H7 (cell line): ENCODE measurements around the gene FGGY. TPM values are rescaled to one million over a fixed set of nuclear protein-coding genes. Genes with fewer than 3 reads are reported as not detected.

Source experiments
- DNase-seq: peaks from one replicate; pipeline ENCODE4 v3.0.0; 2012
- H3K27me3 ChIP-seq: 2 replicates; pipeline ENCODE4 v1.6.0; 2011; ENCODE audit warnings: mild to moderate bottlenecking, low read length; ENCODE audit not compliant: control insufficient read depth, insufficient read depth
- H3K36me3 ChIP-seq: replicated peaks from 2 replicates; pipeline ENCODE4 v1.5.1; 2011; ENCODE audit warnings: low read length; ENCODE audit not compliant: control insufficient read depth, insufficient read depth
- H3K4me3 ChIP-seq: 2 replicates; pipeline ENCODE4 v1.5.1; 2011; ENCODE audit warnings: low read depth, mild to moderate bottlenecking, control low read depth, low read length, moderate library complexity; ENCODE audit not compliant: insufficient read depth
- total RNA-seq: library from RNA; depleted of rRNA; stranded (reverse); fragments of >200 nt; shearing (Covaris generic); gene quantifications from 2 replicates; pipeline ENCODE4 v1.2.3, GENCODE V29; 2014

FGGY gene
- total RNA-seq, 1 experiment from 2014 or later, result 19.2 TPM

GRCh38 chr1:59390307-59390706 is 93.4 kb downstream of the FGGY start:
- Histone ChIP-seq H3K36me3 (no peaks in the 10 kb centered on the region), H3K27me3 (no peaks in the 10 kb centered on the region), H3K4me3 (no peak overlapping the region)
- no peak for DNase-seq

GRCh38 chr1:59391212-59392179 is 94.6 kb downstream of the FGGY start:
- Histone ChIP-seq H3K4me3 (no peak overlapping the region), H3K36me3 (no peaks in the 10 kb centered on the region), H3K27me3 (no peaks in the 10 kb centered on the region)
- DNase-seq, result no peak

GRCh38 chr1:59393211-59394180 is 96.6 kb downstream of the FGGY start:
- Histone ChIP-seq H3K4me3 (no peak overlapping the region), H3K27me3 (no peaks in the 10 kb centered on the region), H3K36me3 (no peaks in the 10 kb centered on the region)
- no peak for DNase-seq

- no peak for DNase-seq
- Histone ChIP-seq H3K4me3 (no peak overlapping the region), H3K36me3 (no peaks in the 10 kb centered on the region), H3K27me3 (no peaks in the 10 kb centered on the region)
Observed at GRCh38 chr1:59394706-59395425, 98.0 kb downstream of the FGGY start.

- Histone ChIP-seq H3K27me3 (no peaks in the 10 kb centered on the region), H3K4me3 (no peak overlapping the region), H3K36me3 (no peaks in the 10 kb centered on the region)
- DNase-seq, result no peak
Observed at GRCh38 chr1:59396387-59396786, 99.5 kb downstream of the FGGY start.

- Histone ChIP-seq H3K36me3 (no peaks in the 10 kb centered on the region), H3K27me3 (no peaks in the 10 kb centered on the region), H3K4me3 (no peak overlapping the region)
- DNase-seq, result no peak
Observed at GRCh38 chr1:59397139-59397858, 100.4 kb downstream of the FGGY start.

GRCh38 chr1:59399642-59400041 is 102.7 kb downstream of the FGGY start:
- H3K27me3 ChIP-seq, result no peaks in the 10 kb centered on the region
- DNase-seq, result no peak
- H3K4me3 ChIP-seq, result no peak overlapping the region
- H3K36me3 ChIP-seq, result no peaks in the 10 kb centered on the region

GRCh38 chr1:59401581-59401980 is 104.7 kb downstream of the FGGY start:
- H3K36me3 ChIP-seq, result no peaks in the 10 kb centered on the region
- no peak overlapping the region for H3K4me3 ChIP-seq
- H3K27me3 ChIP-seq, result no peaks in the 10 kb centered on the region
- no peak for DNase-seq

- H3K36me3 ChIP-seq, result no peaks in the 10 kb centered on the region
- H3K4me3 ChIP-seq, result no peak overlapping the region
- DNase-seq, result no peak
- H3K27me3 ChIP-seq, result no peaks in the 10 kb centered on the region
Observed at GRCh38 chr1:59404796-59405195, 107.9 kb downstream of the FGGY start.

GRCh38 chr1:59406437-59407164 is 109.7 kb downstream of the FGGY start:
- no peak for DNase-seq
- no peaks in the 10 kb centered on the region for H3K27me3 ChIP-seq

GRCh38 chr1:59408608-59409240 is 111.8 kb downstream of the FGGY start:
- no peaks in the 10 kb centered on the region for H3K27me3 ChIP-seq

More at GRCh38 chr1:59406437-59407164, 109.7 kb downstream of the FGGY start:
- Histone ChIP-seq H3K4me3 (no peak overlapping the region), H3K36me3 (no peaks in the 10 kb centered on the region)

GRCh38 chr1:59409549-59409948 is 112.7 kb downstream of the FGGY start:
- Histone ChIP-seq H3K27me3 (no peaks in the 10 kb centered on the region), H3K4me3 (no peak overlapping the region), H3K36me3 (no peaks in the 10 kb centered on the region)

More at GRCh38 chr1:59408608-59409240, 111.8 kb downstream of the FGGY start:
- no peak for DNase-seq
- Histone ChIP-seq H3K36me3 (no peaks in the 10 kb centered on the region), H3K4me3 (no peak overlapping the region)

GRCh38 chr1:59409986-59410385 is 113.1 kb downstream of the FGGY start:
- Histone ChIP-seq H3K4me3 (no peak overlapping the region), H3K36me3 (no peaks in the 10 kb centered on the region), H3K27me3 (no peaks in the 10 kb centered on the region)
- DNase-seq, result no peak

More at GRCh38 chr1:59409549-59409948, 112.7 kb downstream of the FGGY start:
- no peak for DNase-seq
